ENCODE measurements around the gene FAM168A. TPM values are rescaled to one million over a fixed set of nuclear protein-coding genes. Genes with fewer than 3 reads are reported as not detected.

Gene FAM168A
- total RNA-seq, 1 experiment from 2014 or later: 30.4 TPM

DNA sequence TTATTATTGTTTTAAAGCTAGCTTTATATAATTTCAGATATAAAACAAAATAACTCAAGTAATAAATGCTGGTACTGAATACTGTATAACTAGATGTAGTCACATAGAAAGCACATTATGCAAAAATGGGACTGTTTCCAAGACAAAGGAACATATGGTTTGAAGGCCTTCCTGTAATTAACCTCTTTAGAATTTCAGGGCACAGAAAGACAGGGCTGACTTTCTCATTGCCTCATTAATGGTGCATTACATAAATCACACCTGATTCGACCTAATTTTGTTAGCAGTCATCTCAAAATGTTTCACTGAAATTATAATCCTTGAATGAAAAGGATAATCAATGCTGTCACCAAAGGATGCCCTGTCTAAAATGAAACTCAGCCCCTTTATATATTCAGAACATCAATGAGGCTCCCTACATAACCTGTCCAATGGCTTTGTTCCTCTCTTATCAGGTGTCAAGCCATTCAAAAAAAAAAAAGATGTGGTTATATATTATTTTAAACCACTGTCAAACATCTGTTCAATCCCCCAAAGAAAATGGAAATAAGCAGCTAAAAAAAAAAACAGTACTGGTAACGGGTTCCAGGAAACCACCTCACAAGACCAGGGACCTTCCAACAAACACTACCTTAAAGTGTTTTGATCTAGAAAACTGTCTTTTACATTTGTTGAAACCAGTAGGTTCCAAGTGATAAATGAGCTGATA, 77.4 kb downstream of the FAM168A start:
- peak; percentile 14 for DNase-seq (ENCODE audit: low read depth)

GRCh38 chr11:73519266-73519665, 78.6 kb downstream of the FAM168A start:
- no peak for DNase-seq (ENCODE audit: low read depth)

DNA sequence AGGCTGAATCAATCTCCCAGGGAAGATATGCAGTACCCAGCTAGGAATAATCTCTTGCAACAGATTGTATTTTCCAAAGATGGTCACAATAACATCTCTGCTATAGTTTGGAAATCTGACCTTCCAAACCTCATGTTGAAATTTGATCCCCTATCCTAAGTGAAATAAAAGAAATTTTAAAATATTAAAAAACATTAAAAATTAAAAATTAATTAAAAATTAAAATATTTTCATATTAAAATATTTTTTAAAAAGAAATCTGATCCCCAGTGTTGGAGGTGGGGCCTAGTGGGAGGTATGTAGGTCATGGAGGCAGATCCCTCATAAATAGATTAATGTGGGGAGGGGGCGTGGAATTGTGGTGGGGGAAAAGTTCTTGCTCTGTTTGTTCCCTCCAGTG, 79.7 kb downstream of the FAM168A start:
- DNase-seq (ENCODE audit: low read depth): no peak

- DNase-seq (ENCODE audit: low read depth): no peak
These were observed 81.8 kb downstream of the FAM168A start for GRCh38 chr11:73516080-73516479.

GRCh38 chr11:73513707-73514106, 84.2 kb downstream of the FAM168A start:
- DNase-seq (ENCODE audit: low read depth): no peak

GRCh38 chr11:73510877-73511276, 87.0 kb downstream of the FAM168A start:
- peak; percentile 25 for DNase-seq (ENCODE audit: low read depth)

GRCh38 chr11:73510106-73510505, 87.8 kb downstream of the FAM168A start:
- DNase-seq (ENCODE audit: low read depth): no peak

DNA sequence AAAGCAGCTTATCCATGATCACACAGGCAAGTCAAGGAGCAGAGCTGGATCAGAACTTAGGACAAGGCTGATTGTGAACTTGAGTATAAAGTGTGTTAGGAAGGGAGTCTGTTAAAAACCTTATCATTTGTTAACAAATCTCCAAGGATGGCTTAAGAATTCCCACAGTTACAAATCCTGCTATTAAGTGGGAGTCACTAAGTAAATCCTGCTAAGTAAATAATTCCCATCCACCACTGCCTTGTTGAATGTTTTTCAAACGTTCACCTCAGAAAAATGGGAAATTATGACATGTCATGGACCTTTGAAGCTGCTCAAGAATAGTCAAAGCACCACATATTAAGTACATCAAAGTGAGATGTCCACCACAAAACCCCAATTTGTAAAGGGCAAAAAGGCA, 88.7 kb downstream of the FAM168A start:
- DNase-seq (ENCODE audit: low read depth): no peak

- no peak for DNase-seq (ENCODE audit: low read depth)
These were observed 89.4 kb downstream of the FAM168A start for GRCh38 chr11:73508243-73509176.

GRCh38 chr11:73507086-73507485, 90.8 kb downstream of the FAM168A start:
- no peak for DNase-seq (ENCODE audit: low read depth)

- no peak for DNase-seq (ENCODE audit: low read depth)
These were observed 91.9 kb downstream of the FAM168A start for GRCh38 chr11:73506038-73506437.

- no peak for DNase-seq (ENCODE audit: low read depth)
These were observed 99.6 kb downstream of the FAM168A start for GRCh38 chr11:73498343-73498742.

DNA sequence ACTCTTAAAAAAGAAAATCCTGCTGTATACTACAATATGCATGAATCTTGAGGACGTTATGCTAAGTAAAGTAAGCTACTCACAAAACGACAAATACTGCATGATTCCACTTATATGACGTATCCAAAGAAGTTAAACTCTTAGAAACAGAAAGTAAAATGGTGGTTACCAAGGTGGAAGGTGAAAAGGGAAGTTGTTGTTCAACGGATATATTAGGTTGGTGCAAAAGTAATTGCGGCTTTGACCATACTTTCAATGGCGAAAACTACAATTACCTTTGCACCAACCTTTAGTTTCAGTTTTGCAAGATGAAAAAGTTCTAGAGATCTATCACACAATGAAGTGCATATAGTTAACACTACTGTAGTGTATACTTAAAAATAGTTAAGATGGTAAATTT, 101.8 kb downstream of the FAM168A start:
- DNase-seq (ENCODE audit: low read depth): no peak

- DNase-seq (ENCODE audit: low read depth): no peak
These were observed 102.2 kb downstream of the FAM168A start for GRCh38 chr11:73495731-73496130.

GRCh38 chr11:73493956-73494598, 103.8 kb downstream of the FAM168A start:
- DNase-seq (ENCODE audit: low read depth): peak; percentile 73

- no peak for DNase-seq (ENCODE audit: low read depth)
These were observed 116.3 kb downstream of the FAM168A start for GRCh38 chr11:73481626-73482025.

- DNase-seq (ENCODE audit: low read depth): no peak
These were observed 117.2 kb downstream of the FAM168A start for GRCh38 chr11:73480677-73481076.

GRCh38 chr11:73478737-73479347, 119.1 kb downstream of the FAM168A start:
- DNase-seq (ENCODE audit: low read depth): peak; percentile 49

GRCh38 chr11:73477518-73477917, 120.4 kb downstream of the FAM168A start:
- no peak for DNase-seq (ENCODE audit: low read depth)

DNA sequence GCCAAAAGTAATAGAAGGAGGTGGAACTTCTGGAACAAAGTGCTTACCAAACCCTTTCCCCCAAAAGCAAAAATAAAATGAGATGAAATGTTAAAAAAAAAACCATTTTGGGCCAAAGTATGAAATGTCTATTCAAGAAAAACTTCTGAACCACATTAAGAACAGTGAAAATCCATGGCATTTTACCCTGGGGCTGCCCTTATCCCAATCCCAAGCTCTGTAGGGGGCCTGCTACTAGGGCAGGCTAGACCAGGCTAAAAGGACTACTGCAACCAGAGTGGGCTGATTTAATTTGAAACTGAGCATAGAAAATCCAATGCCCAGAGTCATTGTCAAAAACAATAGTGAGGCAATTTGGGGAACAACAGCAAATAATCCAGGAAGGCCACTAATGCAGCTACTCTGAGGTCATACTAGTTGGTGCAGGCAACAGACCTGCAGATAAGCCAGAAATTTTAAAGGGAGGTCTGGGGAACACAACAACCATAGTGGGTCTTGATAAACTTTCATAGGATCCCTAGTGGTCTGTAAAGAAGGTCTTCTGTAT, 122.3 kb downstream of the FAM168A start:
- no peak for DNase-seq (ENCODE audit: low read depth)

DNA sequence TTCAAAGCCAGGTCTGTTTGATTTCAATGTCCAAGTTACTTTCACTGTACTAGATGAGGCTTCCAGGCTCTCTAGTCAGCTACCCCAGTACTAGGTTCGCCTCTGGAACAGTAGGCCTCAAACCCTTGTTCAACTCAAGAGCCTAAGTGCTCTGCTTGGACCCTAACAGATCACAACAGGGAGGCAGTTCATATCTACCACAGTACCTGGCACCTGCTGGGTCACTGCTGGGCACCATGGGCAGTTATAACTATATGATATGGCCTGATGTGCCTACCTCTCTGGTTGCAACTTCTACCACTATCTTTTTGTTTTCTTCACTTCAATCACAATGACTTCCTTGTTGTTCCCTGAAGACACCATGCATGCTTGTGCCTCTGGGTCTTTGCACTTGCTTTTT, 124.7 kb downstream of the FAM168A start:
- no peak for DNase-seq (ENCODE audit: low read depth)

Data from RPMI7951 (cell line).